Neural progenitor cell (in vitro differentiated cells): ENCODE results near the gene CDC16. TPM values are rescaled to one million over a fixed set of nuclear protein-coding genes. Genes with fewer than 3 reads are reported as not detected.
A peak's percentile ranks its signal among the peaks of the same experiment; 100 is the strongest.

Source experiments
- DNase-seq: peaks from one replicate; pipeline ENCODE4 v3.0.0-alpha.2; 2016; ENCODE audit warnings: low spot score
- H2AFZ ChIP-seq: fragments of 200-600 bp; sonication (generic); replicated peaks from 2 replicates; pipeline ENCODE4 v1.6.1; 2016; ENCODE audit warnings: antibody characterized with exemption
- H3F3A ChIP-seq: fragments of 200-600 bp; sonication (generic); 2 replicates; pipeline ENCODE4 v1.6.1; 2016; ENCODE audit warnings: antibody characterized with exemption, low read depth
- H3K27ac ChIP-seq: fragments of 200-600 bp; sonication (generic); 2 replicates; pipeline ENCODE4 v1.5.1; 2016; ENCODE audit warnings: mild to moderate bottlenecking
- H3K27me3 ChIP-seq: fragments of 200-600 bp; sonication (generic); 2 replicates; pipeline ENCODE4 v1.6.1; 2016; ENCODE audit warnings: mild to moderate bottlenecking, moderate library complexity
- H3K36me3 ChIP-seq: fragments of 200-600 bp; sonication (generic); 2 replicates; pipeline ENCODE4 v1.5.1; 2016
- H3K4me1 ChIP-seq: fragments of 200-600 bp; sonication (generic); 2 replicates; pipeline ENCODE4 v1.6.1; 2016; ENCODE audit warnings: mixed run types
- H3K4me2 ChIP-seq: fragments of 200-600 bp; sonication (generic); 2 replicates; pipeline ENCODE4 v1.6.1; 2016
- H3K4me3 ChIP-seq: fragments of 200-600 bp; sonication (generic); 2 replicates; pipeline ENCODE4 v1.5.1; 2016
- H3K79me2 ChIP-seq: fragments of 200-600 bp; sonication (generic); 2 replicates; pipeline ENCODE4 v1.6.1; 2016; ENCODE audit warnings: low read depth
- H3K9ac ChIP-seq: fragments of 200-600 bp; sonication (generic); 2 replicates; pipeline ENCODE4 v1.6.1; 2016
- H3K9me3 ChIP-seq: fragments of 200-600 bp; sonication (generic); 2 replicates; pipeline ENCODE4 v1.5.1; 2016; ENCODE audit warnings: low read depth
- H4K20me1 ChIP-seq: fragments of 200-600 bp; sonication (generic); 2 replicates; pipeline ENCODE4 v1.6.1; 2016; ENCODE audit warnings: low read depth
- H3K27ac Mint-ChIP-seq: 3 replicates; pipeline ENCODE4 v1.8.0; 2021; ENCODE audit warnings: mixed read lengths
- H3K27me3 Mint-ChIP-seq: 2 replicates; pipeline ENCODE4 v1.8.0; 2022; ENCODE audit warnings: low read depth, mild to moderate bottlenecking, inconsistent platforms, moderate library complexity, mixed read lengths; ENCODE audit not compliant: insufficient read depth
- H3K36me3 Mint-ChIP-seq: 3 replicates; pipeline ENCODE4 v1.8.0; 2021; ENCODE audit warnings: mixed read lengths
- H3K4me1 Mint-ChIP-seq: 3 replicates; pipeline ENCODE4 v1.8.0; 2021; ENCODE audit warnings: mixed read lengths
- H3K4me3 Mint-ChIP-seq: 3 replicates; pipeline ENCODE4 v1.8.0; 2021; ENCODE audit warnings: mild to moderate bottlenecking, moderate library complexity, mixed read lengths
- H3K9me3 Mint-ChIP-seq: 3 replicates; pipeline ENCODE4 v1.8.0; 2020; ENCODE audit warnings: mixed read lengths
- CTCF ChIP-seq: fragments of 200-600 bp; sonication (generic); IDR thresholded peaks from 2 replicates; pipeline ENCODE4 v1.5.1; 2017; ENCODE audit warnings: antibody characterized with exemption, mild to moderate bottlenecking
- EZH2 ChIP-seq: fragments of 200-600 bp; sonication (generic); IDR thresholded peaks from 2 replicates; pipeline ENCODE4 v1.6.1; 2017; ENCODE audit warnings: antibody characterized with exemption, mild to moderate bottlenecking, moderate library complexity
- EZH2phosphoT487 ChIP-seq: fragments of 200-600 bp; sonication (generic); IDR thresholded peaks from 2 replicates; pipeline ENCODE4 v1.6.1; 2017; ENCODE audit warnings: antibody characterized with exemption
- total RNA-seq: library from RNA; depleted of rRNA; stranded (reverse); fragments of >200 nt; gene quantifications from 2 replicates; pipeline ENCODE4 v1.2.3, GENCODE V29; 2015; ENCODE audit warnings: low replicate concordance

The CDC16 gene
- total RNA-seq, 1 donor from 2014 or later = 69.6 TPM

GRCh38 chr13:114275304-114275703 is 40.6 kb downstream of the CDC16 start:
- H3K4me3 Mint-ChIP-seq = no peak overlapping the region
- no peaks in the 10 kb centered on the region for H3K36me3 ChIP-seq
- H3K36me3 Mint-ChIP-seq = peaks cover 26% of the 10 kb centered on the region
- H4K20me1 ChIP-seq = no peaks in the 10 kb centered on the region
- no peak overlapping the region for H3K27ac Mint-ChIP-seq
- peaks cover 10% of the 10 kb centered on the region for H3K4me1 Mint-ChIP-seq
- DNase-seq = no peak
- H3K9me3 ChIP-seq = no peaks in the 10 kb centered on the region
- H3F3A ChIP-seq = peaks cover 23% of the 10 kb centered on the region
- H3K9ac ChIP-seq = no peak overlapping the region
- H3K9me3 Mint-ChIP-seq = no peaks in the 10 kb centered on the region
- H3K4me3 ChIP-seq = no peak overlapping the region
- H3K27me3 Mint-ChIP-seq = no peaks in the 10 kb centered on the region
- H3K4me2 ChIP-seq = no peak overlapping the region
- no peaks in the 10 kb centered on the region for H3K79me2 ChIP-seq
- no peak overlapping the region for H2AFZ ChIP-seq
- H3K27ac ChIP-seq = no peak overlapping the region
- no peaks in the 10 kb centered on the region for H3K27me3 ChIP-seq
- peaks cover 5% of the 10 kb centered on the region for H3K4me1 ChIP-seq
- TF ChIP-seq CTCF (no peak), EZH2 (no peak), EZH2phosphoT487 (no peak)

DNA sequence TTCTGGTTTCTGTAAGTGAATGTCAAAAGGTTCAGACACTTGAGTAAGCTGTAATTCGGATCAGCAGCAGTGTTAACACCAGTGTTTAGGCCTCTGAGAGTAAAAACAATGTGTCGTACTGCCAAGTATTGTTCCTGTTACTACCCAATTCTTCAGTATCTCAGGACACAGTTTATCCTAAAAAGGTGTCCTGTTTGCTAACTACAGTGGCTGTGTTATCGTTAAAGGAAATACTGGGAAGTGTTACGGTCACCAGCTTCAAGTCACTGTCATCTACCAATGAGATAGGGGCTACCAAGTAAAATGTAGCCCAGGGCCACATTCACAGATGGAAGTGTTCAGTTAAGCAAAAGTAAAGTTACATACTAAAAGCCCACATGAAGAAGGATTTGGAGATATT is 44.4 kb downstream of the CDC16 start:
- no peak overlapping the region for H3K4me3 ChIP-seq
- peaks cover 22% of the 10 kb centered on the region for H3K79me2 ChIP-seq
- TF ChIP-seq CTCF = no peak
- no peak for TF ChIP-seq EZH2phosphoT487
- Mint-ChIP-seq H3K9me3 (no peaks in the 10 kb centered on the region), H3K27ac (no peak overlapping the region), H3K4me1 (peaks cover 25% of the 10 kb centered on the region), H3K36me3 (peaks cover 7% of the 10 kb centered on the region), H3K4me3 (no peak overlapping the region), H3K27me3 (peaks cover 3% of the 10 kb centered on the region)
- H3K4me2 ChIP-seq = no peak overlapping the region
- H3F3A ChIP-seq = peaks cover 55% of the 10 kb centered on the region
- no peaks in the 10 kb centered on the region for H3K36me3 ChIP-seq
- no peaks in the 10 kb centered on the region for H3K9me3 ChIP-seq
- H3K27ac ChIP-seq = no peak overlapping the region
- H4K20me1 ChIP-seq = peaks cover 14% of the 10 kb centered on the region
- no peak overlapping the region for H2AFZ ChIP-seq
- DNase-seq = no peak
- peaks cover 15% of the 10 kb centered on the region for H3K4me1 ChIP-seq
- no peak overlapping the region for H3K9ac ChIP-seq
- H3K27me3 ChIP-seq = no peaks in the 10 kb centered on the region

GRCh38 chr13:114279758-114280355 is 45.2 kb downstream of the CDC16 start:
- H3K27ac Mint-ChIP-seq = peak overlapping the region; percentile 7
- H3K27ac ChIP-seq = no peak overlapping the region
- H3K79me2 ChIP-seq = peaks cover 29% of the 10 kb centered on the region
- no peak for DNase-seq
- H3K9me3 ChIP-seq = no peaks in the 10 kb centered on the region
- peak overlapping the region; percentile 87 for H3K4me3 Mint-ChIP-seq
- peaks cover 14% of the 10 kb centered on the region for H4K20me1 ChIP-seq
- H3K9me3 Mint-ChIP-seq = no peaks in the 10 kb centered on the region
- H3K9ac ChIP-seq = no peak overlapping the region
- peak overlapping the region; percentile 64 for H3K4me3 ChIP-seq
- H2AFZ ChIP-seq = no peak overlapping the region
- H3K27me3 Mint-ChIP-seq = peaks cover 3% of the 10 kb centered on the region
- TF ChIP-seq EZH2 (no peak), EZH2phosphoT487 (no peak)
- no peaks in the 10 kb centered on the region for H3K27me3 ChIP-seq
- peaks cover 15% of the 10 kb centered on the region for H3K4me1 ChIP-seq
- peaks cover 7% of the 10 kb centered on the region for H3K36me3 Mint-ChIP-seq
- peaks cover 25% of the 10 kb centered on the region for H3K4me1 Mint-ChIP-seq
- peaks cover 55% of the 10 kb centered on the region for H3F3A ChIP-seq
- no peaks in the 10 kb centered on the region for H3K36me3 ChIP-seq
- H3K4me2 ChIP-seq = no peak overlapping the region

GRCh38 chr13:114281351-114282040 is 46.8 kb downstream of the CDC16 start, which contains the start of gene UPF3A:
Gene UPF3A, plus strand, starts transcription at chr13:114281601. Its CDS starts 39 bp downstream, at chr13:114281640.
- peaks cover 10% of the 10 kb centered on the region for H3K36me3 Mint-ChIP-seq
- H3K27ac ChIP-seq = peak within 1 kb of the TSS; percentile 99
- peaks cover 43% of the 10 kb centered on the region for H3K79me2 ChIP-seq
- H3K4me1 Mint-ChIP-seq = peaks cover 25% of the 10 kb centered on the region
- TF ChIP-seq EZH2phosphoT487 = no peak
- no peak for TF ChIP-seq EZH2
- TF ChIP-seq CTCF = no peak
- H3K9me3 ChIP-seq = no peaks in the 10 kb centered on the region
- H3K4me3 ChIP-seq = peak within 1 kb of the TSS; percentile 64
- H3K36me3 ChIP-seq = no peaks in the 10 kb centered on the region
- H3F3A ChIP-seq = peaks cover 51% of the 10 kb centered on the region
- peaks cover 3% of the 10 kb centered on the region for H3K27me3 Mint-ChIP-seq
- H3K27me3 ChIP-seq = no peaks in the 10 kb centered on the region
- peak; percentile 96 for DNase-seq
- H3K4me1 ChIP-seq = peaks cover 15% of the 10 kb centered on the region
- peak within 1 kb of the TSS; percentile 90 for H3K4me2 ChIP-seq
- peak within 1 kb of the TSS; percentile 91 for H3K27ac Mint-ChIP-seq
- H3K4me3 Mint-ChIP-seq = peak within 1 kb of the TSS; percentile 87
- H2AFZ ChIP-seq = peak within 1 kb of the TSS; percentile 97
- H3K9me3 Mint-ChIP-seq = no peaks in the 10 kb centered on the region
- peaks cover 20% of the 10 kb centered on the region for H4K20me1 ChIP-seq
- peak within 1 kb of the TSS; percentile 97 for H3K9ac ChIP-seq
